ENCODE data around the gene POU2F1.

DNA sequence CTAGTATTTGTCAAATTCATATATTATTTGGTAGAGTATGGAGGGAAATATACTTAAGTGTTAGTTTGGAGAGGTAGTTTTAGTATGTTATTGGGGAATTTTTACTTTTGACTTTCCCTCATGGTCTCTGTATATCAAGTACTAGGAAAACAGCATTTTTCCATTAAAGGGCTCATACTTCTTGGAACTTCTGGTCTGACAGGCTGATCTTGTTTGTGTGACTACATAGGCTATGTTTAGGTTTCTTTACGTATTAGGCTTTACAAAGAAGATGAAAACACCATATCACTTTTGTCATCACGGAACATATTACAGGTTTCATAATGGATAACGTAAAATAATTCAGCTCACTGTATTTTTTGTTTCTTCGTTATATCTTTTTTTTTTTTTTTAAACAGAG is 30.8 kb downstream of the POU2F1 start:
- TF ChIP-seq, protein P1, sequence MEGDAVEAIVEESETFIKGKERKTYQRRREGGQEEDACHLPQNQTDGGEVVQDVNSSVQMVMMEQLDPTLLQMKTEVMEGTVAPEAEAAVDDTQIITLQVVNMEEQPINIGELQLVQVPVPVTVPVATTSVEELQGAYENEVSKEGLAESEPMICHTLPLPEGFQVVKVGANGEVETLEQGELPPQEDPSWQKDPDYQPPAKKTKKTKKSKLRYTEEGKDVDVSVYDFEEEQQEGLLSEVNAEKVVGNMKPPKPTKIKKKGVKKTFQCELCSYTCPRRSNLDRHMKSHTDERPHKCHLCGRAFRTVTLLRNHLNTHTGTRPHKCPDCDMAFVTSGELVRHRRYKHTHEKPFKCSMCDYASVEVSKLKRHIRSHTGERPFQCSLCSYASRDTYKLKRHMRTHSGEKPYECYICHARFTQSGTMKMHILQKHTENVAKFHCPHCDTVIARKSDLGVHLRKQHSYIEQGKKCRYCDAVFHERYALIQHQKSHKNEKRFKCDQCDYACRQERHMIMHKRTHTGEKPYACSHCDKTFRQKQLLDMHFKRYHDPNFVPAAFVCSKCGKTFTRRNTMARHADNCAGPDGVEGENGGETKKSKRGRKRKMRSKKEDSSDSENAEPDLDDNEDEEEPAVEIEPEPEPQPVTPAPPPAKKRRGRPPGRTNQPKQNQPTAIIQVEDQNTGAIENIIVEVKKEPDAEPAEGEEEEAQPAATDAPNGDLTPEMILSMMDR (conservative IDR thresholded peaks at IDR 0.05): no peak
- TF ChIP-seq EZH2 (IDR thresholded peaks at IDR 0.05; ENCODE audit: low read depth): no peak
